HG02885 (cell line): ENCODE measurements around the gene PRIM2.
A peak's percentile ranks its signal among the peaks of the same experiment; 100 is the strongest.
"Not testable (repeated sequence)": the region's sequence is repeated elsewhere in the genome, so short reads cannot be mapped to it uniquely, and the experiment has no call there.

Source experiments
- ATAC-seq: cut with Tn5 transposase; IDR thresholded peaks from one replicate; pipeline ENCODE4 v1.9.1; 2021; ENCODE audit warnings: mild to moderate bottlenecking; ENCODE audit not compliant: unreplicated experiment, poor library complexity

PRIM2 gene

GRCh38 chr6:57317060-57317943 is at the start of gene PRIM2:
TSS of gene PRIM2 (plus strand) at chr6:57317630. CDS start at chr6:57318446, 816 bp downstream.
- peak; percentile 92 for ATAC-seq

DNA sequence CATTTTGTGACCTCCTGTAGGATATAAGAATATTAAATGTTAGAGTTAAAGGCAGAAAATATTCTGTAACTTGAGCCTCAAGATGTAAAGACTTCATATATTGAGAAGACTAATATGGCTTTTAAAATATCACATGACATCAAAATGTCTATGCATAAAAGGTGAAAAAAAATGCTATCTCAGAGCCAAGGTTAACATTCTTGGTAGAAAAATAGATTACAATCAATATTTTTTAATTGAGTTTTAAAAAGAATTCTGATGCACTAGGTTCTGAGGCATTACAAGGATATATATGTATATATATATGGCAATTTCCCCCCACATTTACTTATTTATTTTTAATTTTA is 49.2 kb upstream of the PRIM2 start:
- no peak for ATAC-seq

DNA sequence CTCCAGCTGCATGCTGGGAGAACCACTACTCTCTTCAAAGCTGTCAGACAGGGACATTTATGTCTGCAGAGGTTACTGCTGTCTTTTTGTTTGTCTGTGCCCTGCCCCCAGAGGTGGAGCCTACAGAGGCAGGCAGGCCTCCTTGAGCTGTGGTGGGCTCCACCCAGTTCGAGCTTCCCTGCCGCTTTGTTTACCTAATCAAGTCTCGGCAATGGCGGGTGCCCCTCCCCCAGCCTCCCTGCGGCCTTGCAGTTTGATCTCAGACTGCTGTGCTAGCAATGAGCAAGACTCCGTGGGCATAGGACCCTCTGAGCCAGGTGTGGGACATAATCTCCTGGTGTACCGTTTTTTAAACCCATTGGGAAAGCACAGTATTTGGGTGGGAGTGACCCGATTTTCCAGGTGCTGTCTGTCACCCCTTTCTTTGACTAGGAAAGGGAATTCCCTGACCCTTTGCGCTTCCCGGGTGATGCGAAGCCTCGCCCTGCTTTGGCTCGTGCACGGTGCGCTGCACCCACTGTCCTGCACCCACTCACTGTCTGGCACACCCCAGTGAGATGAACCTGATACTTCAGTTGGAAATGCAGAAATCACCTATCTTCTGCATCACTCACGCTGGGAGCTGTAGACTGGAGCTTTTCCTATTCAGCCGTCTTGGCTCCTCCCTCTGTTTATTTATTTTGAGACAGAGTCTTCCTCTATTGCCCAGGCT is 43.2 kb upstream of the PRIM2 start:
- ATAC-seq: not testable (repeated sequence)

DNA sequence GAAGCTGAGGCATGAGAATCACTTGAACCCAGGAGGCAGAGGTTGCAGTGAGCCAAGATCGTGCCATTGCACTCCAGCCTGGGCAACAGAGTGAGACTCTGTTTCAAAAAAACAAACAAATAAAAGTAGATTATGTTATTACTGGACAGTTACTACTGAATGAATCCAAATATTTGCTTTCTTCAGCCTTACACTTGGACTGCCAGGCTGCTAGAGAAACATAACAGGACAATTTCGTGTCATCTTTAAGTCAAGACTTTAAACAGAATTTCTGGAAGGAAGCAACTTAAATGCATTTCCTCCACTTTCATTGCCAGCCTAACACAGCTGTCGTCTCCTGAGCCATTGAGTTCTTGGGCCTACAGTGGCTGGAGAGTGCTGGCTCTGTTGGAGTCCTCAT is 42.0 kb upstream of the PRIM2 start:
- ATAC-seq: no peak

- ATAC-seq: no peak
Measured at GRCh38 chr6:57276946-57277345, 40.5 kb upstream of the PRIM2 start.

DNA sequence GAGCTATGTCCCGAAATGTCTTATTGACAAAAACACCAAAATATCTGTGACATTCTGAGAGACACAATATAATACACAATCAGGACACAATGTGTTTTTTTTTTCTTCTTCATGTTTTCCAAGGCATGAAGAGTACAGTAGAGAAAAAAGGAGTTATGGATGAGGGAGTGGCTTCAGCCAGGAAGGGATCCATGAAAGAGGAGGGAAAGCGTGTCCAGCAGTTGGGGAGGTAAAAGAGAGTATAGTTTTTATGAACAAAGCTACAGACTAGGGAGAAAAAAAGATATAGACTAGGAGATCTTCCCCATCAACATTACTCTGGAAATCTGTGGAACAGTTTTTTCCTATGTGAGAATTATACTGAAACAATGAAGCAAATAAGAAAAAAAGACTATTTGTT is 38.9 kb upstream of the PRIM2 start:
- no peak for ATAC-seq

DNA sequence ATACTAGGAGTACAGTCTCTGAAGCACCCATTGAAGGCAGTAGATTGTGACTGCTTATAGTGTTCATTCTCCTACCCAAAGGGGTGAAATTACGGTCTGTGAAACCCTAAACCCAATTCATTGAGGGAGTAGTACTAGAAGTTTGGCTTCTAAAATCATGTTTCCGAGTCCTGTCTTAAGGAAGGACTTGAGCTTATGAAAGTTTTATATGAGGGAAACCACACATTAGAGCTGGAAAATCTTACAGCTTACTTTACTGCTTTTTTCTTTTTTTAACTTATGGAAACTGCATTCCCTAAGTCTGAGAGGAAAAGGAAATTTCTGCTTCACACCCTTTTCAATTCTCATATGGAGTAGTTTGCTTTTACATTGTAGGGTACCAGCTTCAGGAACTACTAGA is 38.4 kb upstream of the PRIM2 start:
- ATAC-seq: no peak

DNA sequence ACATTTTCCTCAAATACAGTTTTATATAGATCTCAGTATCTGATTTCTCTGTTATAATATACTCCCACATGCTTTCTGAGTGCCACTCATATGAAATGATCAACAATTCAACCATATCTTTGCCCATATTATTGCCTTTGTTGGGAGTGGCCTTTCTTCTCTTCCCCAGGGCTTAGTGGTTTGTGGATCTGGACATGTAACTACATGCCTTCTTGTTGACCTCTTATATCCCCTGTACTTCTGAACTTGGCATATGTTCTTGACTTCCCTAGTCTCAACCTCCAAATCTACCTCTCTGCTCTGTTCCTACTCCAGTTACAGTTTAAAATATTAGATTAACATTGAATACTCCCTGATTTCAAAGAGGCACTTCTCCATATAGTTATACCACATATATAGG is 34.3 kb upstream of the PRIM2 start:
- no peak for ATAC-seq

GRCh38 chr6:57283911-57284455 is 33.4 kb upstream of the PRIM2 start:
- no peak for ATAC-seq

DNA sequence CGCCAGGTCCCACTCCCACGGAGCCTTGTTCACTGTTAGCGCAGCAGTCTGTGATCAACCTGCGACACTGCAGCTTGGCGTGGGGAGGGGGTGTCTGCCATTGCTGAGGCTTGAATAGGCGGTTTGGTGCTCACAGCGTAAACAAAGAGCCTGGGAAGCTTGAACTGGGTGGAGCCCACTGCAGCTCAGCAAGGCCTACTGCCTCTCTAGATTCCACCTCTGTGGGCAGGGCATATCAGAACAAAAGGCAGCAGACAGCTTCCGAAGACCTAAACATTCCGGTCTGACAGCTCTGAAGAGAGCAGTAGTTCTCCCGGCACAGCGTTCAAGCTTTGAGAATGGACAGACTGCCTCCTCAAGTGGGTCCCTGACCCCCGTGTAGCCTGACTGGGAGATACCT is 29.3 kb upstream of the PRIM2 start:
- not testable (repeated sequence) for ATAC-seq

GRCh38 chr6:57293472-57293871 is 24.0 kb upstream of the PRIM2 start:
- ATAC-seq: not testable (repeated sequence)

- no peak for ATAC-seq
Measured at GRCh38 chr6:57294862-57295445, 22.5 kb upstream of the PRIM2 start.

- ATAC-seq: no peak
Measured at GRCh38 chr6:57297505-57297904, 19.9 kb upstream of the PRIM2 start.

DNA sequence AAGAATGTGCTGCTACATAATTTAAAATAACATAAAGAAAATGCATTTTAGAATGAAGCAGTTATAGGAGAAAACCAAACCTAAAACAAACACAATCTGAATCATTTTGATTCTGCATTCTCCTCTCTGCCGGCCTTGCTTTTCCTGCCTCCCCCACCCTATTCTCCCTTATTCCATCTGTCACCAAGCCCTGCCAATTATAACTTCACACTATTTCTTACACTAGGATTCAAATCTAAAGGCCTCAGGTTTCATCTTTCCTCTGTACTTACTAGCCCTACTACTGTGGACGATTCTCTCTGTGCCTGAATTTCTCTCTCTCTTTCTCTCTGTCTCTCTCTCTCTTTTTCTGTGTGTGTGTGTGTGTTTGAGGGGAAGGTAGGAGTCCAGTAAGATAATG is 18.7 kb upstream of the PRIM2 start:
- no peak for ATAC-seq

- no peak for ATAC-seq
Measured at GRCh38 chr6:57301757-57302156, 15.7 kb upstream of the PRIM2 start.

- ATAC-seq: no peak
Measured at GRCh38 chr6:57302477-57302876, 15.0 kb upstream of the PRIM2 start.

DNA sequence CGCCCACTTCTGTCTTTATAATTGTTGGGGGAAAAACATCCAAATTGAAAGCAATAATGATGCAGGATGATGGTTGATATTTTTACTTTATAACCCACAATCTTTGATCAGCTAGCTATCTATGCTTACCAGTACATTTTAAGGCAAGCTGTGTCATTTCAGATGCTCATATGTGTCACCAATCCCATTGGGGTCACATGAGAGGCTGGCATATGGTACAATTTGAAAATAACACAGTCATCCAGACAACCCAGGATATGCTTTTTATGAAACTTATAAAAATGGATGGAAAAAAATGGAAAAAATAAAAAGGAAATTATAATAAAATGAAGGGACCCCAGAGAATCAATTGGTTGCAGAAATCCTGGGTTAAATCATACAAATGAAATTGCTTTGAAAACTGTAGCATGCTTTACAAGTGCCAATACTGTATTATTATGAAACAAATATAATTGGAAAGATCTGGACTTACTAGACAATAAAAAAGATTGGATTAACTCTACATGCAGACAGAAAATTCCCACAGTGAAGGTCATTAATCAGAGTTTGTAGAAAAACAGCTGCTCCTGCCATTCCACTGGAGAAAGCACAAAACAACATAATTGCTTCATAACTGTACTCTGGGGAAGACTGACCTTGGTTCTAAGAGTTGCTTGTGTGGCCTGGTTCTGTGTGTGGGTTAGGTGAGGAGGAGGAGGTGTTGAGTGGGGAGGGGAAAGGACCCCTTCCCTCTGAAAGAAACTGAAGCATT is 13.3 kb upstream of the PRIM2 start:
- no peak for ATAC-seq

DNA sequence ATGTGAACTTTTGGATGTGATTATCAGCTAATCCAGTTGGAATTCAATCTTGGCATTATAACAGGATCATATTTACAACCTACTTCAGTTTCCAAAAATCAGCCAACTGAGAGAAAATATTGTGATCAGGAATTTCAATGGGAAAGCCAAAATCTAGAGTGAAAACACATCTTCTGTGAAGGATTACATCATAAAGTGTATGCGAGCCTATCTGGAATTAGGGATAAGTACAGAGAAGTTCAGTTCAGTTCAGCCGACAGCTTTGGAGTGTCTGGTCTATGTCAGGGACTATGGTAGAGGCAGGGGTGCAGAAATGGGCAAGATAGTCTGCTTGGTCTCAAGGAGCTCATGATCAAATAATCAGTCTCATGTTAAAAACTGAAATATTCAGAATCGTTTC is 12.3 kb upstream of the PRIM2 start:
- no peak for ATAC-seq

DNA sequence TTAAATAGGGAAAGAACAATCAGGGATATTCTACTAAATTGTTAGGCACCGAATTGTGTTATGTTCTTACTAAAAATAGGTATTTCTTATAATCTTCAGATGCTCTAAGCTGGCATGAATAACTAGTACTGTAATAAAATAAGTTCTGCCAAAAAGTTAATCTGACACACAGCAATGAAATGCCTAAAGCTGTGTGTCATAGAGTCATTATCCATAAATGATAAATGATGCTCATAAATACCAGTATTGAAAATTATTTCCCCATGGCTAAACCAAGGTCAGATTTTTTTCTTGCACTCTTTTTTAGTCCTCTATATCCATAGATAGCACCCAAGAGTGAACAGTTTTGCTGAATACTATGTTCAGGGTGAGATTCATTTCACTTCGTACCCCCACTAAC is 11.7 kb upstream of the PRIM2 start:
- ATAC-seq: no peak

DNA sequence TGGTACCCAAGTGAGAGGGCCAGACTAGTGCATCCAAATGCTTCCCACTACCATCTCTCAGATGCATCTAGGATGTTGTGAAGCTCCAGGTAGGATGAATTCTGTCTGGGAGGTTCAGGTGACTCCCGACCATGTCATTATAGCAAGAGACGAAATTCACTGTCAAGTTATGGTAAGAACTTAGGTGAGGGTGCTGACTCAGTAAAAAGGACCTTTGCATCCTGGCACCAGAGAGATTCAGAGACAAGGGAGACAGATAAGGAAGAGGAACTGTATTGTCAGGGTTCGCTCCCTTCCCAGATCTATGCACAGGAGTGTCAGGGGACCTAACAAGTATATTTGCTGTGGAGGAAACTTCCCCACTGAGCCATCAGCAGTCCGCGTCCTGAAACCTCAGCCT is 11.2 kb upstream of the PRIM2 start:
- no peak for ATAC-seq
